ENCODE data around the gene CLPTM1L.

GRCh38 chr5:1277781-1278180 lies 67.1 kb downstream of the CLPTM1L start:
- TF ChIP-seq CTCF (conservative IDR thresholded peaks at IDR 0.05) (no peak), ZFX (IDR thresholded peaks at IDR 0.05) (no peak)

Data from C4-2B (cell line).